GM23338 (cell line): ENCODE results near the gene IBSP.

Experiments used
- CREB1 ChIP-seq: fragments of 250-450 bp; sonication (Bioruptor Pico); IDR thresholded peaks from 2 replicates; pipeline ENCODE4 v1.5.0; 2020; ENCODE audit warnings: low read depth, mild to moderate bottlenecking, moderate library complexity
- TF ChIP-seq, protein P1 (sequence below): IDR thresholded peaks from one replicate; pipeline ENCODE4 v1.6.1; 2018; ENCODE audit warnings: antibody characterized with exemption; ENCODE audit not compliant: unreplicated experiment

DNA sequence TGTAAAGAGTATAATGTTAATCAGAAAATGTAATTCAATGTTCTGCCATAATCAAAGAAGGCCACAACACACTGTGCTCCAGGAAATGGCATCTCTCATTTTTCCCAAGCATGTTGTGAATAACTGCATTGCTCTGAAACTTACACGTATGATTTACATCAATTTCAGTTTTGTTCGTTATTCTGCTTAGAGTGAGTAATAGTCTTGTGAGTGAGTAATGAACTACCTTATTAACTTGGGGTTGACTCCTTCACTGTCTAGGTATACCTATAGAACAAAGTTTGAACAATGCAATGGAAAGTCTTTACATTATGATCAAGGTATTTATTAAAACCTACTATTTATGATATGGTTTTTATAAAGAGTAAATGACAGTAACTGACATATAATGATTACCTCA, 17.8 kb upstream of the IBSP start:
- TF ChIP-seq, protein P1, sequence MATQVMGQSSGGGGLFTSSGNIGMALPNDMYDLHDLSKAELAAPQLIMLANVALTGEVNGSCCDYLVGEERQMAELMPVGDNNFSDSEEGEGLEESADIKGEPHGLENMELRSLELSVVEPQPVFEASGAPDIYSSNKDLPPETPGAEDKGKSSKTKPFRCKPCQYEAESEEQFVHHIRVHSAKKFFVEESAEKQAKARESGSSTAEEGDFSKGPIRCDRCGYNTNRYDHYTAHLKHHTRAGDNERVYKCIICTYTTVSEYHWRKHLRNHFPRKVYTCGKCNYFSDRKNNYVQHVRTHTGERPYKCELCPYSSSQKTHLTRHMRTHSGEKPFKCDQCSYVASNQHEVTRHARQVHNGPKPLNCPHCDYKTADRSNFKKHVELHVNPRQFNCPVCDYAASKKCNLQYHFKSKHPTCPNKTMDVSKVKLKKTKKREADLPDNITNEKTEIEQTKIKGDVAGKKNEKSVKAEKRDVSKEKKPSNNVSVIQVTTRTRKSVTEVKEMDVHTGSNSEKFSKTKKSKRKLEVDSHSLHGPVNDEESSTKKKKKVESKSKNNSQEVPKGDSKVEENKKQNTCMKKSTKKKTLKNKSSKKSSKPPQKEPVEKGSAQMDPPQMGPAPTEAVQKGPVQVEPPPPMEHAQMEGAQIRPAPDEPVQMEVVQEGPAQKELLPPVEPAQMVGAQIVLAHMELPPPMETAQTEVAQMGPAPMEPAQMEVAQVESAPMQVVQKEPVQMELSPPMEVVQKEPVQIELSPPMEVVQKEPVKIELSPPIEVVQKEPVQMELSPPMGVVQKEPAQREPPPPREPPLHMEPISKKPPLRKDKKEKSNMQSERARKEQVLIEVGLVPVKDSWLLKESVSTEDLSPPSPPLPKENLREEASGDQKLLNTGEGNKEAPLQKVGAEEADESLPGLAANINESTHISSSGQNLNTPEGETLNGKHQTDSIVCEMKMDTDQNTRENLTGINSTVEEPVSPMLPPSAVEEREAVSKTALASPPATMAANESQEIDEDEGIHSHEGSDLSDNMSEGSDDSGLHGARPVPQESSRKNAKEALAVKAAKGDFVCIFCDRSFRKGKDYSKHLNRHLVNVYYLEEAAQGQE, result no peak
- TF ChIP-seq CREB1 (CRISPR knock-in tag), result no peak
